Fibroblast of gingiva (primary cell): Measurements from ENCODE around the gene EXOC3L1.

ENCODE experiments used
- DNase-seq: peaks from one replicate; pipeline ENCODE4 v3.0.0-alpha.2; 2011; ENCODE audit warnings: low read depth

EXOC3L1 gene

DNA sequence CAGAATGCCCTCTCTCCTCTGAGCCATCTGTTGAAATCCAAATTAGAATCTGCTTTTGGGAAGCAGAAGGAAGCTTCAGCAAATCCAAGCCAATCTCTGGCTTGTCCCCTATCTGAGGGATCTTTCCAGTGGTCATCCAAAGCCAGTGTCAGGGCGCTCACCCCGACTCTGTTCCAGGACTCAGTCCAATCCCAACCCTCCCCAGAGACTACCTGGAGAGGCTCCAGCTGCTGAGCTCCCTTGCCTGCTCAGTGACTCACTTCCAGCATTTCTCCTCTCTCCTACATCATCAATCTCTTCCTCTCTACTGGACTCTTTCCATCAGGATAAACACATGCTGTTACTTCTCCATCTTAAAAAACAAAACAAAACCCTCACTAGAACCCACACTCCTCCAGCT, 8.6 kb downstream of the EXOC3L1 start:
- peak; percentile 84 for DNase-seq

DNA sequence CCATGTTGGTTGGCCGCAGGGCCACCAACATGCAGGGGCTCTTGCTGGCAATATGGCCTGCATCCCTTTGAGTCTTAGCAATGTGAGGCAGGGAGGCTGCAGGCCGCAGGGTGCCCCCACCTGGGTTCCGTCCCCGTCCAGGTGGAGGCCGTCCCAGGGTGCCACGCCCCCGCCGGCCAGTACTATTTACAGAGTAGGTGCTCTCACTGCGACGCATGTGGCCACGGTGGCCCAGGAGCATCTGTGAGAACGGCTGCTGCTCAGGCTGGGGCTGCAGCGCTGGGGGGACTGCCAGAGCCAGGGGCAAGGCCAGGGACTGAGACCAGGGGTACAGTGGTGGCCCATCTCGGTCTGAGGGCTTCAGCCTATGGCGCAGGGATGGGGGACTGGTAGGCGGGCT, 9.8 kb downstream of the EXOC3L1 start:
- no peak for DNase-seq

- DNase-seq: no peak
These were observed 10.4 kb downstream of the EXOC3L1 start for GRCh38 chr16:67179421-67180080.

DNA sequence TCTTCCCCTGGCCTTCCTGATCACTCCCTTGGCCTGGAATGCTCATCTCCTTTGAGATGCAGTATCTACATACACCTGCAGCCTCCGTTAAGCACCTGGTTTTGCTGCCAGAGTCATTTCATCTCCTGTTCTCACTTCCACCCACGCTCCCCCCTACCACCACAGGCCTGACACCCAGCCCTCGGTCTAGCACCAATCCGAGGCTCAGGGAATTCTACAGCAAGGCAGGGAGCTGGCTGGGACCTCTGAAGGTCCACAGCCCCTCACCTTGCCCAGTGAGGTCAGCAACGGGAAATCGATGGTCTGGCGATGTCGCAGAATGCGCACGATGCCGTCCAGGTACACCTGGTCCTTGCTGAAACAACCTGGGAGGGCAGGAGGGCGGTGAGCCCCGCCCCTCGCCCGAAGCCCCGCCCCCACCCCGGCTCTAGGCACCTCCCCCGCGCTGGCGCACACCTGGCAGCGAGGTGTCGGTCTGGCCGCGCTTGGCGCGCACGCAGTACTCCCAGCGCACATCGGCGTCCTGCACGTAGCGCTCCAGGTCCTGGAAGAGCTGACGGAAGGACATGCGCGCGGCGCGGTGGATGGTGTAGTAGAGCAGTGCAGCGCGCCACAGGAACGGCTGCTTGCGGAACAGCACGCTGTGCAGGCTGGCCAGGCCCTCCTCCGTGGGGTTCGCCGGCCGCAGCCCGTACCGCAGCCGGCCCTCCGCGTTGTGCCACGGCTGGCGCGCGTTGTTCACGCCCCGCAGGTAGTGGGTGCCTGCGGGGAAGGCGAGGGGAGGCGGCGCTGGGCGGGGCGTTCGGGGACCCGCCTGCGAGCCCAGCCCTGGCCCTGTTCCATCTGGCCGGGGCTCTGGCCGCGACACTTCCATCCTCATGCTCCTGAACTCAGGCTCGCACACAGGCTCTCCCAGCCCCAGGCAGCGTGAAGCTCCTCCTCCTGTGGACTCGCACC, 11.9 kb downstream of the EXOC3L1 start:
- DNase-seq: peak; percentile 54

DNA sequence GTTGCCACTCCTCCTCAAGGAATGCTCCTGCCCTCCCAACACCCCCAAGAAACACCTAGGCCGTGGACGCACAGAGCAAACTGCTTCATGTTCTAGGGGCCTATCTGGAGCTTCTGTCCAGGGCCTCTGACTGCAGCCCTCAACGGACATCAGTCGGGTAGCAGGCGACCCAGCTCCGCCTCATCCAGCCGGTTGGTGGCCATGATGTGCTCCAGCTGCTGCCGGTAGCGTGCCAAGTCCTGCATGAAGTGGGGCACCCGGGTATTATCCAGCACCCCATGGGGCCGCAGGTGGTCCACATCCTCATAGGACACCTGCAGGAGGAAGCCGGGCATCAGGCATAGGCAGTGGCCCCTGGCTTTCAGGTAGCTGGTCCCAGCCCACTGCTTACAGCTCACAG, 13.3 kb downstream of the EXOC3L1 start:
- DNase-seq: no peak

- DNase-seq: no peak
These were observed 15.2 kb downstream of the EXOC3L1 start for GRCh38 chr16:67174706-67175231.

DNA sequence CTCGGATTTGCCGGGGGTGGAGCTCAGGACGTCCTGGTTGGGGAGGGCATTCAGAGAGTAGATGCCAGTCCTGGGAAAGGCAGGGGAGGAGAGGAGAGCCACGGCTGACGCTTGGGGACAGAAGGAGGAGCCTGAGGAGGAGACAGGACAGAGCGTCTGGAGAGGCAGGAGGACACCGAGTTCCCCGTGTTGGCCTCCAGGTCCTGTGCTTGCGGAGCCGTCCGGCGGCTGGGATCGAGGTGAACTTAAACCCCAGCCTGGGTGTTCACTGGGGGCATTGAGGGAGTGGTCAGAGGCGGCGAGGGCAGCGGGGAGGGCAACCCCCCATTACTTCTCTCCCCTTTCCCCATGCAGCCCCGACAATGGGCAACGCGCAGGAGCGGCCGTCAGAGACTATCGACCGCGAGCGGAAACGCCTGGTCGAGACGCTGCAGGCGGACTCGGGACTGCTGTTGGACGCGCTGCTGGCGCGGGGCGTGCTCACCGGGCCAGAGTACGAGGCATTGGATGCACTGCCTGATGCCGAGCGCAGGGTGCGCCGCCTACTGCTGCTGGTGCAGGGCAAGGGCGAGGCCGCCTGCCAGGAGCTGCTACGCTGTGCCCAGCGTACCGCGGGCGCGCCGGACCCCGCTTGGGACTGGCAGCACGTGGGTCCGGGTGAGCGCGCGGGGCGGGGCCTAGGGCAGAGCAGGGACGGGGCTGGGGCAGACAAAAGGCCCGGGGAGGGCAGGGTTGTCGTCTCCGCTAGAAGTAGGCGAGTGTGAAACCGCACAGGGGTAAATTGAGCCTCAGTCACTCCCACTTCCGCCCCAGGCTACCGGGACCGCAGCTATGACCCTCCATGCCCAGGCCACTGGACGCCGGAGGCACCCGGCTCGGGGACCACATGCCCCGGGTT, 15.9 kb downstream of the EXOC3L1 start:
- peak; percentile 92 for DNase-seq

- DNase-seq: no peak
These were observed 16.6 kb downstream of the EXOC3L1 start for GRCh38 chr16:67173323-67173722.

DNA sequence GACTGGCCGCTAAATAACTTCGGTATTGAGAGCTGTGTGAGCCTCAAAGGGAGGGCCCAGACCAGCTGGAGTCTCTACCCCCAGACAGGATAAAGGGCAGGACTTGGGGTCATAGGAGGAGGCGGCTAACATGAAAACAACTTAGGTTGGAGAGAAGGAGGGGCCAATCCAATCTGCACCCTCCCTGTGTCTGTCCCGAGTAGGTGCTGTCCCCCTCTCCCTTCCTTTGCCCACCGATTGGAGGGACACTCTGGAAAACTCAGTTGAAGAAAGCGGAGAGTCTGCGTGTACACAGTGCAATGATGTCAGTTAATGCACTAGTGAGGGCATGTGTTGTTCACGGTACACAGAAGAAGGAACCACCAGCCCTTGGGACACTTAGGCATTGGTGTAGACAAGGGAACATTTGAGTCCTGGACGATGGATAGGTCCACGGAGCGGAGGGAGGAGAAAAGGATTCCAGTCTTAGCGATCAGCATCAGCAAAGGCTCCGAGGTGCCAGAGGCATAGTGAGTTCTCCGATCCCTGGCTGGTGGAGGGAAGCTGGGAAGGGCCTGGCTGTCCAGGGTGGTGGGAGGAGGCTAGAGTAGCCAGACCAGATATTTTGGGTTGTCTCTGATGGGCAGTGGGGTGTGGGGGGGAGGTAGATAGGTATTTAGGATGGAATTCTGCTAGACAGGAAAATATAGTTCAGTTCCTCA, 18.8 kb downstream of the EXOC3L1 start:
- peak; percentile 36 for DNase-seq

- peak; percentile 85 for DNase-seq
These were observed 19.6 kb downstream of the EXOC3L1 start, which contains the start of gene NOL3 for GRCh38 chr16:67170168-67170948. Gene NOL3, plus strand, starts transcription at chr16:67170538.

DNA sequence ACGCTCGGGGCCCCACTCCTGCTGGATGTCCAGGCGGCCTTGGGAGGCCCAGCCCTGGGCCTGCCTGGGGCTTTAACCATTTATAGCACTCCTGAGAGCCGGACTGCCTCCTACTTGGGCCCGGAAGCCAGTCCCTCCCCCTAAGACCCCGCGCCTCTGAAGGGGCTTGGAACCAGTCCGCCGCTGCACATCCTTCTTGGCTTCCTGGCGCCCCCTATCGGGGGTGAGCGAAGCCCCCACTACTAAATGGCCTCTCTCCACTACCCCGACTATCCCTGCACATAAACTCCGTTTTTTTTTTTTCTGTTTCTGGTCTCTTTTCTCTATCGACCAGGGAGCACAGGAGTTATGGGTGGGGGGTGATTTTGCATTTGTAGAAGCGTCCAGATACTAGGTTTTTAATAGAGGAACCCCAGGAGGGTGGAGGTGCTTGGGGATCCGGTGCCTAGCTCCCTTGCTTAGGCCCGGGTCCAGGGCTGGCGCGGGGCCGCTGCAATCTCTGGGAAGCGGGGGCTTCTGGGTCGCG, 20.2 kb downstream of the EXOC3L1 start:
- no peak for DNase-seq

GRCh38 chr16:67169011-67169451, 20.9 kb downstream of the EXOC3L1 start:
- DNase-seq: no peak

DNA sequence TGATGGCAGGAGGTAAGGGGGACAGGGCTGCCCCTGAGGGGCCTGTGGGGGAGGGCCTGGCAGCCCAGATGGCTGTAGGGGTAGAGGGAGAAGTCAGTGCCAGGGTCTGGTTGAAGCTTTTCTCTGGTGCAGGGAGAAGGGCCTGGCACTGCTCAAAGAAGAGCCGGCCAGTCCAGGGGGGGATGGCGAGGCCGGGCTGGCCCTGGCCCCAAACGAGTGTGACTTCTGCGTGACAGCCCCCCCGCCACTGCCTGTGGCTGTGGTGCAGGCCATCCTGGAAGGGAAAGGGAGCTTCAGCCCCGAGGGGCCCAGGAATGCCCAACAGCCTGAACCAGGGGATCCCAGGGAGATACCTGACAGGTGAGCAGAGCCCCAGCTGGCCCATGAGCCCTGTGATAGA, 22.3 kb downstream of the EXOC3L1 start:
- DNase-seq: no peak

GRCh38 chr16:67166598-67167168, 23.3 kb downstream of the EXOC3L1 start:
- DNase-seq: no peak

- DNase-seq: no peak
These were observed 23.8 kb downstream of the EXOC3L1 start for GRCh38 chr16:67166110-67166547.

- no peak for DNase-seq
These were observed 24.5 kb downstream of the EXOC3L1 start for GRCh38 chr16:67165121-67166078.

GRCh38 chr16:67164599-67165061, 25.3 kb downstream of the EXOC3L1 start, which contains the start of gene HSF4:
Gene HSF4, plus strand, starts transcription at chr16:67164745. Its CDS starts 67 bp downstream, at chr16:67164812.
- DNase-seq: peak; percentile 27

DNA sequence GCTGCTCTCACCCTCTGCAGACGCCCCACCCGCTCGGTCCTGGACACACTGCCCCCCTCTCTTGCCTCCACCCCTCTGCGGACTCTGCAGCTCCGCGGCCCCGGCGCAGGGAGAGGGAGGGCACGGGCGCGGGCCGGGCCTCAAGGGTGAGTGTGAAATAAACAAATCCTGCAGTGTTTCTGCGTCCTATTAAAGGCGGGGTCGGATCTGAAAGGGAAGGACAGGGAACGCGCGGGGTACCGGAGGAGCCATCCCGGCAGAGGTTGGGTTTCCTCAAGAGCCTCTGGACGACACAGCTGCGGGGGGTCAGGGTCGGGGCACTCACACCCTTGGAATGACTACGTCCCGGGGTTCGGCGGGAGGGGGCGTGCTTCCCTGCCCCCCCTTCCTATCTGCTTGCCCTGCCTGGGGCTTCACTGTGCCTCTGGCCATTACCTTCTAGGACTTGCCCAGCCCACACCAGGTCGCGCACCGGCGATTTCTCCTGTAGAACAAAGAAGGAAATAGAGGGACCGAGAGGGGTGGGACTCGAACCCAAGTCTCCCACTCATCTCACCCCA, 25.9 kb downstream of the EXOC3L1 start:
- DNase-seq: no peak
